Measurements from ENCODE around the gene KMT5B.

KMT5B gene

GRCh38 chr11:68179847-68180246, 33.2 kb downstream of the KMT5B start:
- no peak for DNase-seq (ENCODE audit: low spot score)
- TF ChIP-seq, protein P1, sequence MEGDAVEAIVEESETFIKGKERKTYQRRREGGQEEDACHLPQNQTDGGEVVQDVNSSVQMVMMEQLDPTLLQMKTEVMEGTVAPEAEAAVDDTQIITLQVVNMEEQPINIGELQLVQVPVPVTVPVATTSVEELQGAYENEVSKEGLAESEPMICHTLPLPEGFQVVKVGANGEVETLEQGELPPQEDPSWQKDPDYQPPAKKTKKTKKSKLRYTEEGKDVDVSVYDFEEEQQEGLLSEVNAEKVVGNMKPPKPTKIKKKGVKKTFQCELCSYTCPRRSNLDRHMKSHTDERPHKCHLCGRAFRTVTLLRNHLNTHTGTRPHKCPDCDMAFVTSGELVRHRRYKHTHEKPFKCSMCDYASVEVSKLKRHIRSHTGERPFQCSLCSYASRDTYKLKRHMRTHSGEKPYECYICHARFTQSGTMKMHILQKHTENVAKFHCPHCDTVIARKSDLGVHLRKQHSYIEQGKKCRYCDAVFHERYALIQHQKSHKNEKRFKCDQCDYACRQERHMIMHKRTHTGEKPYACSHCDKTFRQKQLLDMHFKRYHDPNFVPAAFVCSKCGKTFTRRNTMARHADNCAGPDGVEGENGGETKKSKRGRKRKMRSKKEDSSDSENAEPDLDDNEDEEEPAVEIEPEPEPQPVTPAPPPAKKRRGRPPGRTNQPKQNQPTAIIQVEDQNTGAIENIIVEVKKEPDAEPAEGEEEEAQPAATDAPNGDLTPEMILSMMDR (IDR thresholded peaks at IDR 0.05; ENCODE audit: extremely low read depth, missing control alignments): no peak

DNA sequence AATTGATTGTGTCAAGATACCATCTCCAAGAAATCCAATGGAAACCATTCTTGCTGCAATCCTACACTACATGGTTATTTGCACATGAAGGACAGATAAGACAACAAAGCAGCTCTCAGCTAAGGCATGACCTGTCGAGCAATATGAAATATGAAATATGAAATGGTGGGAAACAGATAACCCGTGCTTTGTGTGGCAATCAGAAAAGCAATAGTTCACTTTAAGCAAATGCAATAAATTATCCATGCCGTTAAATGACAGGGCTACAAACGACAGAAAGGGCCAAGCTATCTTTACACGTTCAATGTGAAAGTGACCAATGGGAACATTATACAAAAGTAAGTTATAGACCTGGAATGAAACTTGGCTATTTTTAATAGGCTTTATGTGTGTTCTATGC, 35.2 kb downstream of the KMT5B start:
- no peak for DNase-seq (ENCODE audit: low spot score)
- TF ChIP-seq, protein P1 (IDR thresholded peaks at IDR 0.05; ENCODE audit: extremely low read depth, missing control alignments): no peak

- no peak for DNase-seq (ENCODE audit: low spot score)
- TF ChIP-seq, protein P1 (IDR thresholded peaks at IDR 0.05; ENCODE audit: extremely low read depth, missing control alignments): no peak
Measured at GRCh38 chr11:68173926-68174325, 39.2 kb downstream of the KMT5B start.

DNA sequence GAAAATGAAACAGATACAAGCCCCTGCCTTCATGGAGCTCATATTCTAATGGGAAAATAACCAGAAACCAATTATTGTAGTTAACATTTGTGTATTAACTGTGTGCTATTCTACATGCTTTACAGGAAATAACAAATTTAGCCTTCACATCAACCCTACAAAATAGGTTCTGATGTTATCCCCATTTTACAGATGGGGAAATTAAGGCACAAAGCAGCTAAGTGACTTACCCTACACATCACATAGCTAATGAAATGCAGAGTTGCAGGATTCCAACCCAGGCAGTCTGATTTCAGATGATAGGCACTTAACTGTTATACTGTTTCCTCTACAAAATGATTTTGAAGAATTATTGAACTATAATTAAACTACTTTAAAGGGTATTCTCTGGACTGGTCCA, 43.7 kb downstream of the KMT5B start:
- no peak for DNase-seq (ENCODE audit: low spot score)
- TF ChIP-seq, protein P1 (IDR thresholded peaks at IDR 0.05; ENCODE audit: extremely low read depth, missing control alignments): no peak

- TF ChIP-seq, protein P1 (IDR thresholded peaks at IDR 0.05; ENCODE audit: extremely low read depth, missing control alignments): no peak
Measured at GRCh38 chr11:68168694-68169093, 44.4 kb downstream of the KMT5B start.

DNA sequence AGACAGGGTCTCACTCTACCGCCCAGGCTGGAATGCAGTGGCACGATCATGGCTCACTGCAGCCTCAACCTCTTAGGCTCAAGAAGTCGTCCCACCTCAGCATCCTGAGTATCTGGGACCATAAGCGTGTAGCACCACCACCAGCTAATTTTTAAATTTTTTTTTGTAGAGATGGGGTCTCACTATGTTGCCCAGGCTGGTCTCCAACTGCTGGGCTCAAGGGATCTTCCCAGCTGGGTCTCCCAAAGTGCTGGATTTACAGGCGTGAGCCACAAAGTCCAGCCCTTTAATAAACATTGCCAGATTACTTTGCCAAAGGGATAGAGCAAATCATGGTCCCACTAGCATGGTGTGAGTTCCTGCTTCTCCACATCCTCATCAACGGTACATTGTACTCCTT, 45.6 kb downstream of the KMT5B start:
- no peak for DNase-seq (ENCODE audit: low spot score)
- TF ChIP-seq, protein P1 (IDR thresholded peaks at IDR 0.05; ENCODE audit: extremely low read depth, missing control alignments): no peak

More at GRCh38 chr11:68168694-68169093, 44.4 kb downstream of the KMT5B start:
- no peak for DNase-seq (ENCODE audit: low spot score)

DNA sequence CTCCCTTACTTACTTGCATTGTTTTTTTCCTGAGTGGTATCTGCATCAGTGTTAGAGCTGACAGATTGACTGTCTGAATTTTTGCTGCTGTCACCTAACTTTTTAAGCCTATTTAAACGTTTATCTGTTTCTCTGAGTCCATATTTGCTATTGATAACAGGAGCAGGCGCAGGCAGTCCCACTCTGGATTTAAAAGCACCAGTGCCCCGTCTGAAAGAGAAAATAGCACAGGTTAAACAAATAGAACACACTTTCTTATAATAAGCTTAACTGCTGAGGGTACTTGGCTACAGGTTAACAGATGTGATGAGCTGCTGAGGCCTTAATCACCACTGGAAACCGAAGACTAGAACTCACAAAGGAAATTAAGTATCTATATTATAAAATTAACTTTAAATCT, 46.1 kb downstream of the KMT5B start:
- no peak for DNase-seq (ENCODE audit: low spot score)

More for the DNA sequence above, 46.1 kb downstream of the KMT5B start:
- TF ChIP-seq, protein P1 (IDR thresholded peaks at IDR 0.05; ENCODE audit: extremely low read depth, missing control alignments): no peak

Data from GM20000 (cell line).